ENCODE results near the gene OBI1.

OBI1 gene

GRCh38 chr13:78636495-78636894 lies 22.5 kb downstream of the OBI1 start:
- no peaks in the 10 kb centered on the region for H3K27me3 ChIP-seq (ENCODE audit: control insufficient read depth, insufficient read depth, low read length)
- no peaks in the 10 kb centered on the region for H3K9me3 ChIP-seq (ENCODE audit: control insufficient read depth, low read depth, low read length)
- H3K9ac ChIP-seq (ENCODE audit: low read length), result no peak overlapping the region
- H3K4me1 ChIP-seq (ENCODE audit: control insufficient read depth, low read depth, low read length), result no peaks in the 10 kb centered on the region
- H3K4me3 ChIP-seq (ENCODE audit: low read length), result no peak overlapping the region
- H3K27ac ChIP-seq (ENCODE audit: low read length), result no peak overlapping the region
- peaks cover 73% of the 10 kb centered on the region for H3K36me3 ChIP-seq (ENCODE audit: control insufficient read depth, low read depth, low read length)

- Histone ChIP-seq H3K36me3 (ENCODE audit: control insufficient read depth, low read depth, low read length) (peaks cover 57% of the 10 kb centered on the region), H3K9ac (ENCODE audit: low read length) (no peak overlapping the region), H3K9me3 (ENCODE audit: control insufficient read depth, low read depth, low read length) (no peaks in the 10 kb centered on the region), H3K4me3 (ENCODE audit: low read length) (no peak overlapping the region), H3K4me1 (ENCODE audit: control insufficient read depth, low read depth, low read length) (no peaks in the 10 kb centered on the region), H3K27ac (ENCODE audit: low read length) (no peak overlapping the region), H3K27me3 (ENCODE audit: control insufficient read depth, insufficient read depth, low read length) (no peaks in the 10 kb centered on the region)
These were observed 26.0 kb downstream of the OBI1 start for GRCh38 chr13:78632996-78633395.

DNA sequence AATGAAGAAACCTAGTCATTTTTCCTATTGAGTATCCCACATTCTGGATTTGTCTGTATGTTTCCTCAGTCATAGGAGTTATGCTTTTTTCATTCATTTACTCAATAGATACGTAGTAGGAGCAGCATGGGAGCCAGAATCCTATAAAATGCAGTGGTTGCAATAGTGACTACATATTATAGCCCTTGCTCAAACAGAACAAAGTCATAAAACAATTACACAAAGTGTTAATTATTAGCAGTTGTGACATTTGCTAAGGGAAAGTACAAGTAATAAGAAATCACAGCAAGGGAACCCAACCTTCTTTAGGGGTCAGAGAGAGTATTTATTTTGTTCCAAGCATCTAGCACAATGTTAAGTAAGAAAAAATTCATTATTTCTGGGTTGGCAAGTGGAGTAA lies 27.9 kb downstream of the OBI1 start:
- Histone ChIP-seq H3K4me3 (ENCODE audit: low read length) (no peak overlapping the region), H3K36me3 (ENCODE audit: control insufficient read depth, low read depth, low read length) (peaks cover 39% of the 10 kb centered on the region), H3K27me3 (ENCODE audit: control insufficient read depth, insufficient read depth, low read length) (no peaks in the 10 kb centered on the region), H3K9me3 (ENCODE audit: control insufficient read depth, low read depth, low read length) (no peaks in the 10 kb centered on the region), H3K9ac (ENCODE audit: low read length) (no peak overlapping the region), H3K27ac (ENCODE audit: low read length) (no peak overlapping the region), H3K4me1 (ENCODE audit: control insufficient read depth, low read depth, low read length) (no peaks in the 10 kb centered on the region)

DNA sequence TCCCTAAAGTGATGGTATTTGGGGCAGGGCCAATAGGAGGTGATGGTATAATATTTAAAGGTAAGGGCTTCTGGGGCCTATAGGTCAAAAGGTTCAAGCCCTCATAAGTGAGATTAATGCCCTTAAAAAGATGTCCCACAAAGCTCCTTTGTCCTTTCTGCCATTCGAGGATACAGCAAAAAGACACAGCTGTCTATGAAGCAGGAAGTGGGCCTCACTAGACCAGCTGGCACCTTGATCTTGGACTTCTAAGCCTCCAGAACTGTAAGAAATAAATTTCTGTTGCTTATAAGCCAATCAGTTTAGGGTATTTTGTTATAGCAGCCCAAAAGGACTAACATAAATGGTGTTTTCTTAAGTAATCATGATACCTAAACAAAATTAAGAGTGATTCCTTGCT lies 28.4 kb downstream of the OBI1 start:
- Histone ChIP-seq H3K36me3 (ENCODE audit: control insufficient read depth, low read depth, low read length) (peaks cover 39% of the 10 kb centered on the region), H3K9ac (ENCODE audit: low read length) (no peak overlapping the region), H3K9me3 (ENCODE audit: control insufficient read depth, low read depth, low read length) (no peaks in the 10 kb centered on the region), H3K27me3 (ENCODE audit: control insufficient read depth, insufficient read depth, low read length) (no peaks in the 10 kb centered on the region), H3K4me1 (ENCODE audit: control insufficient read depth, low read depth, low read length) (no peaks in the 10 kb centered on the region), H3K27ac (ENCODE audit: low read length) (no peak overlapping the region), H3K4me3 (ENCODE audit: low read length) (no peak overlapping the region)

DNA sequence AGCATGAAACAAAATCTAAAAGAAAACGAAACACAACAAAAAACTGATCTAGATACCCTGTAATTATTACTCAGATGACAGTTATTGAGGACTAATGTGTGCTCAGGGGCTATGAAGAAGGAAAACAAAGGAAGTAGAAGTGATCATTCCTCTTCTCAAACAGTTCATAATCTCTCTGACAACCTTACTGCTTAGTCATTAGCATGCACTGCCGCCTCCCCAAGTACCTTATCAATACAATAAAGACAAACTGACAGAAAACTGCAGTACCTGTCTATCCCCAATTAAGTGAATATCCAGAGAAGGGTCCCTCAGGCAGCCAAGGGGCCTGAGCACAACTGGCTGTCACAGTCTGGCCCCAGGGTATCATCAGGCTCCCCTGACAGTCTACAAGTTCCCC lies 33.6 kb downstream of the OBI1 start:
- no peaks in the 10 kb centered on the region for H3K4me1 ChIP-seq (ENCODE audit: control insufficient read depth, low read depth, low read length)
- peaks cover 7% of the 10 kb centered on the region for H3K36me3 ChIP-seq (ENCODE audit: control insufficient read depth, low read depth, low read length)
- H3K4me3 ChIP-seq (ENCODE audit: low read length), result no peak overlapping the region
- H3K9me3 ChIP-seq (ENCODE audit: control insufficient read depth, low read depth, low read length), result no peaks in the 10 kb centered on the region
- no peak overlapping the region for H3K27ac ChIP-seq (ENCODE audit: low read length)
- H3K9ac ChIP-seq (ENCODE audit: low read length), result no peak overlapping the region
- H3K27me3 ChIP-seq (ENCODE audit: control insufficient read depth, insufficient read depth, low read length), result no peaks in the 10 kb centered on the region

GRCh38 chr13:78623132-78623531 lies 35.8 kb downstream of the OBI1 start:
- Histone ChIP-seq H3K9me3 (ENCODE audit: control insufficient read depth, low read depth, low read length) (no peaks in the 10 kb centered on the region), H3K27ac (ENCODE audit: low read length) (no peak overlapping the region), H3K9ac (ENCODE audit: low read length) (no peak overlapping the region), H3K27me3 (ENCODE audit: control insufficient read depth, insufficient read depth, low read length) (no peaks in the 10 kb centered on the region), H3K4me3 (ENCODE audit: low read length) (no peak overlapping the region), H3K4me1 (ENCODE audit: control insufficient read depth, low read depth, low read length) (no peaks in the 10 kb centered on the region), H3K36me3 (ENCODE audit: control insufficient read depth, low read depth, low read length) (peaks cover 5% of the 10 kb centered on the region)

DNA sequence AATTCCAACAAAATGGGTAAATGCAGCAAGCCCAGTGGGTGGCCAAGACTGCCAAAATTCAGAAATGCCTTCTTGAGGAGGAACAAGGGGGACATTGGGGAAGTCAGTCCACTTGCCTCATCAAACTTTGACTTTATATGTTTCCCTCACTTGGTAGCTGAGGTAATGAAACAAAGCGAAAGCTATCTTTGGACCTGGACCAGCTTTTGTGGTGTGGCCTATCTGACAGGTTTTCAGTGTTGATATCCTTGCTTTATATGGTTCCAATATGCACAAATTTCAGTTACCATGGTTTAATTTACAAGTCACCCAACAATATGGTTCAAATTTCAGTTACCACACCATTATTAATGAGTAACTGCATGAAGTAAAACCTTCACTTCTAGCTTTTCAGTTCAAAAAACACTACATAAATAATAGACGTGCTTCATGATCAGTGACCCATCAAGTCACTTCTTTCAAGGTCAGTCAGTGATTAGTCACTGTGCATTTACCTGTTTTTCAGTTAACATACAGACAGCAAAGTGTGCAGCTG lies 38.0 kb downstream of the OBI1 start:
- no peaks in the 10 kb centered on the region for H3K4me1 ChIP-seq (ENCODE audit: control insufficient read depth, low read depth, low read length)
- no peak overlapping the region for H3K4me3 ChIP-seq (ENCODE audit: low read length)
- no peak overlapping the region for H3K9ac ChIP-seq (ENCODE audit: low read length)
- no peaks in the 10 kb centered on the region for H3K9me3 ChIP-seq (ENCODE audit: control insufficient read depth, low read depth, low read length)
- no peak overlapping the region for H3K27ac ChIP-seq (ENCODE audit: low read length)
- peaks cover 17% of the 10 kb centered on the region for H3K36me3 ChIP-seq (ENCODE audit: control insufficient read depth, low read depth, low read length)
- no peaks in the 10 kb centered on the region for H3K27me3 ChIP-seq (ENCODE audit: control insufficient read depth, insufficient read depth, low read length)

DNA sequence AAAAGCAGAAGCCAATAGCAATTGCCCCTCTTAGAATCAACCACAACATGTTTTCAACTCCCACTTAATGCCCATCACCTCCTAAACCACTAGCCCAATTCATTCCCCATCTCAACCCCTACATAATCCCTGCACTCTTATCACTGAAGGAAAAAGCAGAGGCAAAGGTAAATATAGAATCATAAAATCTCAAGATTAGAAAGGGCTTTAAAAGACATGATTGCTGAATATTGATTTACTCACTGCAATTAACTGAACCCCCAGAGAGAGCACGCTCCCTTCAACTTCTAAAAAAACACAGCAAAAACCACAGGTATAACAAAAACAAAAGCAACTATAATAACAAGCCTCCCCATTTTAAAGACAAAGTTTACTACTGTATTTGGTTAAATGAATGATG lies 40.5 kb downstream of the OBI1 start:
- H3K9ac ChIP-seq (ENCODE audit: low read length), result no peak overlapping the region

DNA sequence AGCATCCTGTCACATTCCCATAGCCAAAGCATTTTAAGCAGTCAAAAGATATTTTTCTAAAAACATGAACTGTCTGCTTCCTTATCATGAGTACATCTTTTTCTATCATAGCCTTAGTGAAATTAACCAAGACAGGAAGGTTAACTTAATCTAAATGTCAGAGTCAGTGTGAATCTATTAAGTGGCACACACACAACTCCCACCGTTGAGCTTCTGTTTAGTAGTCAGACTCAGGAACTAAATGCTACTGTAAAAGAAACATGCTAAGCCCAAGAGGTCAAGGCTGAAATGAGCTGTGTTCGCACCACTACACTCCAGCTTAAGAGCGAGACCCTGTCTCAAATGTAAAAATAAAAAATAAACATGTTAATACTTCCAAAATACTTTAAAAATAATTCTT lies 47.9 kb downstream of the OBI1 start:
- Histone ChIP-seq H3K27me3 (ENCODE audit: control insufficient read depth, insufficient read depth, low read length) (peaks cover 67% of the 10 kb centered on the region), H3K9ac (ENCODE audit: low read length) (no peak overlapping the region), H3K36me3 (ENCODE audit: control insufficient read depth, low read depth, low read length) (peaks cover 7% of the 10 kb centered on the region), H3K9me3 (ENCODE audit: control insufficient read depth, low read depth, low read length) (no peaks in the 10 kb centered on the region), H3K4me3 (ENCODE audit: low read length) (no peak overlapping the region), H3K4me1 (ENCODE audit: control insufficient read depth, low read depth, low read length) (peaks cover 19% of the 10 kb centered on the region), H3K27ac (ENCODE audit: low read length) (no peak overlapping the region)

More for the DNA sequence above, 40.5 kb downstream of the OBI1 start:
- no peaks in the 10 kb centered on the region for H3K4me1 ChIP-seq (ENCODE audit: control insufficient read depth, low read depth, low read length)
- no peak overlapping the region for H3K27ac ChIP-seq (ENCODE audit: low read length)
- no peaks in the 10 kb centered on the region for H3K9me3 ChIP-seq (ENCODE audit: control insufficient read depth, low read depth, low read length)
- H3K27me3 ChIP-seq (ENCODE audit: control insufficient read depth, insufficient read depth, low read length), result no peaks in the 10 kb centered on the region
- H3K4me3 ChIP-seq (ENCODE audit: low read length), result no peak overlapping the region
- H3K36me3 ChIP-seq (ENCODE audit: control insufficient read depth, low read depth, low read length), result peaks cover 19% of the 10 kb centered on the region

DNA sequence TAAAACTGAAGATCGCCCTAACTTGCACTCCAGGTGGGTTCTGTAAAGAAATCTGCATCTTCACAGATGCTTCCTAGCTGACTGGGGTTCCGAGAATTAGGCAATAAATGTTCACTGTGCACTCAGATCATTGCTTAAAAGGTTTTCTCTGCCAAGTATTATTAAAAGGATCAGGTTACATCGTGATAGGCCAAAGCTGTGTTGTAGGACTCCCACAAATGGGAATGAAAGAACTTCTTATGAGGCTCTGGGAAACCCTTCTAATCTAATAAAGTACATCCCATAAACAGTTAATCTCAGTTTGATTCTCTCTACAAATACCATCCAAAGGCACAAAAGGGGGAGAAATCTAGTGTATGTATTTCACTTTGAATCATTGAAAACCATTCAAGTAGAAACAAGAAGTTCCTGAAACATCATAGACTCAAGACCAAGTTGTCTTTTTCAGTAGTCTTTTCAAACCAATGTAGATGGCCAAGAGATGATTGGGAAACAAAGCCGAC lies 48.5 kb downstream of the OBI1 start:
- Histone ChIP-seq H3K27me3 (ENCODE audit: control insufficient read depth, insufficient read depth, low read length) (peaks cover 73% of the 10 kb centered on the region), H3K9ac (ENCODE audit: low read length) (no peak overlapping the region), H3K4me1 (ENCODE audit: control insufficient read depth, low read depth, low read length) (peaks cover 23% of the 10 kb centered on the region), H3K4me3 (ENCODE audit: low read length) (no peak overlapping the region), H3K27ac (ENCODE audit: low read length) (no peak overlapping the region), H3K9me3 (ENCODE audit: control insufficient read depth, low read depth, low read length) (no peaks in the 10 kb centered on the region), H3K36me3 (ENCODE audit: control insufficient read depth, low read depth, low read length) (peaks cover 1% of the 10 kb centered on the region)

DNA sequence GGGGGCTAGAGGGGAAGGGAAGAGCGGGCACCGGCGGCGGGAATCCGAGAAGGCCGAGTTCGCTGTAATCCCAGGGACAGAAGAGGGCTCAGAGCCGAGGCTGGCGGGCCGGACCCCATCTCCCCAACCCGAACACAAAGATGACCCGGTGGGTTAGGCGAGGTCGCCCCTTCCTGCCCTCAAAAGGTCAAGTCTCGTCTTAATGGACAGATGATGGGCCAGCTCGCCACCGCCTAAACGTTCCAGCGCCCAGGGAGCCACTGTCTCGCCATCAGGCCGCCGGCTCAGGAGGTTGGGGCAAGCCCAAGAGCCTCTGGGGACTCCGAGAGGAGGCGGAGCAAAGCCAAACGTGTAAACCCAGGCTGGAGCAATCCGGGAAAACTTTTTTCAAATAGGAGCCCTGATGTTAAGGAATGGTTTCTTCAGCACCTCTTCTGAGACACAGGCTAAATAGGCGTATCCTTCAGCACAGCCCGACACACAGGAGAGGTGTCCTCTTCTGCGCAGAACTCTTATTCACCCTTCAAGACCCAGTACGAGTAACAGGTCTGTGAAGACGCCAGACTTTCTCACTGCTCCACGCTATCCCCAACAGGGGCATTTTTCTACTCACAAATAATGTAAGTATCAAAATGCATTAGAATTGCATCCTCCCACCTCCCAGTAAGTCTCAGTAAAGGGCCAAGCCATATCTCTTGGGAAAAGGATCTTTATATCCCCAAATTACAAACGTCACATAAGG lies 49.3 kb downstream of the OBI1 start:
- no peak overlapping the region for H3K27ac ChIP-seq (ENCODE audit: low read length)
- no peaks in the 10 kb centered on the region for H3K36me3 ChIP-seq (ENCODE audit: control insufficient read depth, low read depth, low read length)
- H3K4me3 ChIP-seq (ENCODE audit: low read length), result peak overlapping the region; percentile 44
- H3K9me3 ChIP-seq (ENCODE audit: control insufficient read depth, low read depth, low read length), result no peaks in the 10 kb centered on the region
- peaks cover 29% of the 10 kb centered on the region for H3K4me1 ChIP-seq (ENCODE audit: control insufficient read depth, low read depth, low read length)
- H3K9ac ChIP-seq (ENCODE audit: low read length), result no peak overlapping the region
- H3K27me3 ChIP-seq (ENCODE audit: control insufficient read depth, insufficient read depth, low read length), result peaks cover 81% of the 10 kb centered on the region

All from iPS-18a (cell line).